ENCODE data around the gene AMN.
"Not testable (repeated sequence)": the region's sequence is repeated elsewhere in the genome, so short reads cannot be mapped to it uniquely, and the experiment has no call there.

AMN gene

GRCh38 chr14:102922490-102923200 lies at the start of gene AMN:
Gene AMN (plus strand): TSS chr14:102922663. CDS start chr14:102922689, 26 bp downstream.
- DNase-seq: no peak

DNA sequence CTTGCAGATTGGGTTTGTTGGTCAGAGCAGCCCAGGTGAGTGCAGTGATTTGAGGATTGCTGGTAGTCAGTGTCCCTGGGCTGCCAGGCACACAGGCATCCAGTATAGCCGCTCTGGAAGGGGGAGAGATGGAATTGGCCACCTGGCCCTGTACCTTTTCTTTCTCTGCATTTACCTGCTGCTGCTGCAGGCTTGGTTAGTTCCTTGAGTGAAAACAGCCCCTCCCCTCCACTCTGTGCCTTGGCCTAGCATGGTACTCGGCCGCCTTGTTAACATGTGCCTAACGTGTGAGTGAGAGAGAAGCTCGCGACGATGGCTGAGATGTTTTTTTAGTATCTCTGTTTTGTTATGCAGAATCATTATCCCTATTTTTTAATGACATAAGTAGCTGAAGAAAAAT lies 49.3 kb upstream of the AMN start:
- DNase-seq: no peak

- DNase-seq: no peak
Measured at GRCh38 chr14:102873546-102874061, 48.9 kb upstream of the AMN start.

DNA sequence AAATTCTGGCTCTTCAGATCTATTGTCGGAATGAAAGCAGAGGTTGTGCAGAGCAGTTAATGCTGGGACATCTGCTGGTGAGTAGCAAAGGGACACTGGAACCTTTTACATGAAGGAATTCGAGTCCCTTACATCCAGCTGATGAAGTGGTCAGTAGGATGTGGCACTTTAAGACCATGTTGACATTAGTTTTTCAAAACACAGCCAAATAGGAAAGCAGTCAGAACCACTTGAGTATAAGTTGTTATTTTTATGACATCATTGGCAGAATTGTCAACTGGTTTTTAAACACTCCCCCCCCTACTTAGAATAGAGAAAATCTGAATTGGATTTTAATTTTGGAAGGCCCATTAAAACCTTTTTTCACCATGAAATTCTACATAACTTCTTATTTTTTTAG lies 46.8 kb upstream of the AMN start:
- peak; percentile 10 for DNase-seq

- DNase-seq: not testable (repeated sequence)
Measured at GRCh38 chr14:102877511-102877910, 45.0 kb upstream of the AMN start.

DNA sequence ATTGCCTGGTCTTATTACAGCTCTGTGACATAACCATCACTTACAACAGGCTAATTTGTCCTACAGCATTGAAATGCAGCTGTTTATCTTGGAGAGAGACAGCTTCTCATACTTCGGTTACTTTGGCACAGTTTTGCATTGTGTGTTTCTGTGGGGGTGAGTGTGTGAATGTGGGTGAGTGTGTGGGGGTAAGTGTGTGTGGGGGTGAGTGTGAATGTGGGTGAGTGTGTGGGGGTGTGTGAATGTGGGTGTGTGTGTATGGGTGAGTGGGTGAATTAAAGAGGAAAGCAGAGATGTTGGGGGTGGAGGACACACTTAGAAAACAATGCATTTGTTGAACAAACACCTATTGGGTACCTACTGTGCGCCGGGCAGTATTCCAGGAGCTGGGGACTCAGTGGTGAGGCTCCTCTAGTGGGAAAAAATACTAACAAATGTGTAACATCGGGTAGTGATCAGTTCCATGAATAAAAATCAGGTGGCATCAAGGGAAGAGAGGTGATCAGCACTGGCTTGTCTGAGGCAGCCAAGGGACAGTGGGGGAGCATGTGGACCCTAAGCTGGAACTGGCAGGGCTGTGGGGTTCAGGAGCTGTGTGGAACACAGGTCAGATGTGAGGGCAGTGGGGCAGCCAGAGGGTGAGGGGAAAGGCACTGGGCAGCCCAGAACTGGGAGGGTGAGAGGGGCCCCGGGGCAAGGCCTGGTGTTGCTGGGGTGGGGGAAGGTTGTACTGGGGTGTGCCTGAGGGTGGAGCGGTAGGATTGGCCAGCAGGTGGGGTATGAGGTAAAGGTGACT lies 44.1 kb upstream of the AMN start:
- DNase-seq: no peak

GRCh38 chr14:102878970-102879460 lies 43.4 kb upstream of the AMN start:
- DNase-seq: no peak

DNA sequence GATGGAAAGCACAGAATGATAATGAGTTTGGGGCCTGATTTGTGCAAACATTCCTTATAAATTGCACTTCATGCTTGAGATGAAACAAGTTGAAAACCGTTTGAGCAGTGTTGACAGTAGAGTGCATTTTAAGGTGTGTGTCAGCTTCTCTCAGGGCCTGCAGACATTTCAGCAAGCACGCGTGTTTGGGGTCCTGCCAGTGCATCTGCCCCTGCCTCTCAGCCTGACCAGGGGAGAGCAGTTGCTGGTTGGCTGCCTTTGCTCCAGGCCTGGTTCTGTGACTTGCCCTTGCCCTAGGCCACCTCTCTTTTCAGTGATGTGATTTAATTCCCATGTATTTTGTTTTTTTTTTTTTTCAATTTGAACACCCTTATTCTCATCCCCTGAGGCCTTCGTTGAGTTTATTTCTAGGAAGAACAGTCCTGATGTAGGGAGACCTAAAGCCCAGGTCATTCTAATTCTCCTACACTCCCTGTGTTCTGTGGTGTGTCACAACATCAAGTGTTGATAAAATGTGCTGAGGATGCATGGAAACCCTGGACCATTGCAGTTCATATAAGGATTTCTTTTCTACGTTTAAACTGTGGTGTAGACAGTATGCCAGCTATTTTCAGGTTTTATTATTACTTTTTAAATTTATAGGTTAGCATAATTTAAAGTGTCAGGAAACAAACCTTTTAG lies 40.1 kb upstream of the AMN start:
- no peak for DNase-seq

DNA sequence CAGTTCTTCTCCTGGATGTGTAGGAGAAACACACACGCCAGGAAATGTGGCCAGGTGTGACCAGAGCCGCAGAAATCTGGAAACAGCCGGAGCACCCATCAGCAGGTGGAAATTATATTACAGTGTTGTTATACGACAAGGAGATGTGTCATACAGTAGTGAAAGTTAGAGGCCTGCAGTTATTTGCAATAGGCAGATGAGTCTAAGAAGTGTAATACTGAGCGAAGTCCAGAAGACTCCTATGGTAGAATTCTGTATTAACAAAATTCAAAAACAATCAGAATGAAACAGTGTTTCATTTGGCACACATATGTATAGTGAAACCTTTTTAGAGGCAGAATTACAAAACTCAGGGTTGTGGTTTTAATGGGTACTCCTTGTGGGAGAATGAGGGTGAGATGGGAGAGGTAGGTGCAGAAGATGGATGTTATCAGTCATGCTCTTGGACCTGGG lies 39.3 kb upstream of the AMN start:
- no peak for DNase-seq

DNA sequence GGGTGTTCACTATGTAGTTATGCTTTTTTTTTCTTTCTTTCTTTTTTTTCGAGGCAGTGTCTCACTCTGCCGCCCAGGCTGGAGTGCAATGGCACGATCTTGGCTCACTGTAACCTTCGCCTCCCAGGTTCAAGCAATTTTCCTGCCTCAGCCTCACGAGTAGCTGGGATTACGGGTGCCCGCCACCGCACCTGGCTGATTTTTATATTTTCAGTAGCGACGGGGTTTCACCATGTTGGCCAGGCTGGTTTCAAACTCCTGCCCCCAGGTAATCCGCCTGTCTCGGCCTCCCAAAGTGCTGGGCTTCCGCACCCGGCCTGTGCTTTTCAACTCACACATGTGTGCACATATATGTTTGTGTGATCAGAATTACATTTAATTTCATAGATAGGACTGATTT lies 38.9 kb upstream of the AMN start:
- no peak for DNase-seq

- DNase-seq: no peak
Measured at GRCh38 chr14:102885737-102886447, 36.6 kb upstream of the AMN start.

- no peak for DNase-seq
Measured at GRCh38 chr14:102888748-102889147, 33.7 kb upstream of the AMN start.

DNA sequence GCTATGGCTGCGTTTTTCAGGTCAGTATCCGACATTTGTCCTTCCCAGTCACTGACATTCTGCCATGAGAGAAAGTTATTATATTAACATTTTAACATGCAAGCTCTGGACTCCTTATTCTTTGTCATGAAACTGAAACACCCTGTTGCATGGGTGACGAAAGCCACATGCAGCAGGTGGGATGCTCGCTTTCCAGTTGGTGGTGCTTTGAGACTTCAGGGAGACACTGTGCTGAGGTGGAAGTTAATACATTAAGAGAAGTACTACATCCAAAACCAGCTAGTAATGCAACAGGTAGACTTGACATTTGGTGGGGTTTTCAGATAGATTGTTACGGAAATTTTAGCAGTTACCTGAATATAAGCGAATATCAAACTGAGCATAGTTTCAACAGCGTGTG lies 32.8 kb upstream of the AMN start:
- DNase-seq: no peak

DNA sequence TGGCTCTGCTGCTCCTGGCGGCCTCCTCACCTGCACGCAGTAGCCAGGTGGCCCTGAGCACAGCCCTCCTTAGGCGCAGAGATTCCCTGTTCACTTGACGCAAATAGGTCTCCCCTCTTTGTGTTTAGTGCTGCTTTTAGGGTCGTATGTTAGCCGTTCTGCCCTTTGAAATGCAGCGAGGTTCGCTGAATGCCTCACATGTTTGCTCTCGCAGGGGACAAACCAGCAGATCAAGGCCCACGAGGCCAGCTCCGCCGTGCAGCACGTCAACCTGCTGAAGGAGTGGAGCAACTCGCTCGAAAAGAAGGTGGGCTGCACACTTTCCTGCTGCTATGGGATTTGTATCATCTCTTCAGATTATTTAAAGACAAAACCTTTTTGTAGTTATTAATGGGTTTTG lies 31.4 kb upstream of the AMN start:
- DNase-seq: no peak

- DNase-seq: no peak
Measured at GRCh38 chr14:102891556-102891955, 30.9 kb upstream of the AMN start.

DNA sequence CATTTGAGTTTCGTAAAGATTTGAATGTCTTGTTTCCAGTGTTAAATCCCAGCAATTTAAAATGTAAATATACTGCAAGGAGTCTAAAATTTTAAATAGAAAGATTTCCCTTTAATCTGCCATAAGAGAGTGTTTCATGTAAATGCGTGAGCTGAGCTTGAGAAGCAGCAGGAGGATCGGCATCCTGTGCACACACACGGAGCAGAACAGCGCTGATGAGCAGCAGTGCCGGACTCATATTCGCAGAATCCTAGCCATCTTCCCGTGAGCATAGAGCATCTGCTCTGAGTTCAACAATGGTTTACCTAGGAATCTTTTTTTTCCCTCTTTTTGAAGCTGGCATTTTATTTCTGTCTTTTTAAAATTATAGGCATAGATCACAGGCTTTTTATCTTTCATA lies 29.8 kb upstream of the AMN start:
- DNase-seq: no peak

GRCh38 chr14:102893452-102893851 lies 29.0 kb upstream of the AMN start:
- DNase-seq: no peak

DNA sequence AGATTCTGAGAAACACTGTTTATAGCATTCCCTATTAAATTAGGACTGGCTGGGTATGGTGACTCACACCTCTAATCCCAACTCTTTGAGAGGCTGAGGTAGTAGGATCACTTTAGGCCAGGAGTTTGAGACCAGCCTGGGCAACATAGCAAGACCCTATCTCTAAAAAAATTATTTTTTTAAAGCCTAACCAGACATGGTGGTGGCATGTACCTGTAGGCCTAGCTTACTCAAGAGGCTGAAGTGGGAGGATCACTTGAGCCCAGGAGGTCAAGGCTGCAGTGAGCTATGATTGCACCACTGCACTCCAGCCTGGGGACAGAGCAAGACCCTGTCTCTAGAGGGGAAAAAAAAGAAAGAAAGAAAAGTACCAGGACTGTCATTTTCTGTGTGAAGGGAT lies 25.7 kb upstream of the AMN start:
- DNase-seq: not testable (repeated sequence)

GRCh38 chr14:102897299-102898027 lies 25.0 kb upstream of the AMN start:
- no peak for DNase-seq

DNA sequence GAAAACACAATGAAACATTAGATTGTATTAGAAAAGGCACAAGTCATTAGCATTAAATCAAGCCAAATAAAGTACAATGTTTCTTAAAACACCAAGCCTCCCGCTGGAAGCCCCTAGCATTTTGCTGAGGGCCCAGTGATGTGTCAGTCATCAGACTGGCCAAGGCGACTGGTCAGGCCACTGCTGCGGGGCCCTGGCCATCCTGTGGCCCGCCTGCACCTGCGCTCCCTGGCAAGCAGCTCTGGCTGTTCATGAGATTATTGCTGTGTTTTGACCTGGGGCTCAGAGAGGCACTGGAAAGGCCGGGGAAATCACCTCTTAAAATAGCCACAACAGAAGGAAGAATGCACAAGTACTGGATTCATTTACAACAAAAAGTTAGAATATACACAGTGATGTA lies 24.2 kb upstream of the AMN start:
- no peak for DNase-seq

DNA sequence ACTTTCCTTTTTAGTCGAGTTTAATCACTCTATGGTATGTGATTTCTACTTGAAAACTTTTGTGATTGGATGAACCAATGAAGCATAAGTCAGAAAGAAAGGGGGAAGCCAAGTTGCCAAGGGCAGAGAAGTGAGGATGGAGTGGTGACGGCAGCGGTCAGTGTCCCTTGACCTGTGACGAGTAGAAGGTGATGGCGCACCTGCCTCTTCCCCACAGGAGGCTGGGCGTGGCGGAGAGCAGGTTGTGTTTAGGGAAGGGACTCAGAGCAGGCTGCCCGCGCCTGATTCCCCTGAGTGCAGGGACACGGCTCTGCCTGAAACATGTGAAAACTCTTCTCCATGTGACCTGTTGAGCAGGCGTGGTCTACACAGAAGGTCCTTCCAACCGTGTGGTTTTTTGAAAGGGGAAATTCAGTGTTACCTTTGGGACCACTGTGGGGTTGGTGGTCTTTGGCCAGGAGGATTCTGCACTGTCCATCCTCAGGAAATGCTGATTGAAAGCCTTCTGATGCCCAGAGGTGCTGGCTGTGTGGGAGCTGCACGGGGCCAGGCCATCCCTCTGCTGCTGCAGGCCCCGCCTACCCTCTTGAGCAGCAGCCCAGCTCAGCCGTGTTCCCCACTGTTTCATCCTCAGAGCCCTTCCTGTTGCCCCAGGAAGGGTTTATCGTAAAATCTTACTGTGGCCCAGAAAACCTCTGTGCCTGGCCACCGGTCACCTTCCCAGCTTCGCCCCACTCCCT lies 23.5 kb upstream of the AMN start:
- no peak for DNase-seq
